ENCODE data around the gene RAB2B.

DNA sequence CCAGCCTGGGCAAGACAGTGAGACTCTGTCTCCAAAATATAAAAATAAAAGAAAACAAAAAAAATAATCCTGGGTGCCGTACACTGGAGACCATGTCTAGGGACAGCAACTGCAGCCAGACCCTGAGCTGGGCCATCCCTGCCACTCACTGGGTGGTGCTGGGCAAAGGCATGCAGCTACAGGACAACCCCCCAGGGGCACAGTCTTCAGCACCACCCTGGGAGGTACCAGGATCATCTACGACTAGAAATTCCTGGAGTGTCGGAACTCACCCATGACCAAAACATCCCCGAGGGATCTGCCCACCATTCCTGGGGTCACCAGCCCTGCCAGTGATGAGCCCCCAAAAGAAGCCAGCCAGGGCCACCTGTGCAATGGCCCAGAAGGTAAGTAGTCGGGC is 57.2 kb downstream of the RAB2B start:
- TF ChIP-seq, protein P1, sequence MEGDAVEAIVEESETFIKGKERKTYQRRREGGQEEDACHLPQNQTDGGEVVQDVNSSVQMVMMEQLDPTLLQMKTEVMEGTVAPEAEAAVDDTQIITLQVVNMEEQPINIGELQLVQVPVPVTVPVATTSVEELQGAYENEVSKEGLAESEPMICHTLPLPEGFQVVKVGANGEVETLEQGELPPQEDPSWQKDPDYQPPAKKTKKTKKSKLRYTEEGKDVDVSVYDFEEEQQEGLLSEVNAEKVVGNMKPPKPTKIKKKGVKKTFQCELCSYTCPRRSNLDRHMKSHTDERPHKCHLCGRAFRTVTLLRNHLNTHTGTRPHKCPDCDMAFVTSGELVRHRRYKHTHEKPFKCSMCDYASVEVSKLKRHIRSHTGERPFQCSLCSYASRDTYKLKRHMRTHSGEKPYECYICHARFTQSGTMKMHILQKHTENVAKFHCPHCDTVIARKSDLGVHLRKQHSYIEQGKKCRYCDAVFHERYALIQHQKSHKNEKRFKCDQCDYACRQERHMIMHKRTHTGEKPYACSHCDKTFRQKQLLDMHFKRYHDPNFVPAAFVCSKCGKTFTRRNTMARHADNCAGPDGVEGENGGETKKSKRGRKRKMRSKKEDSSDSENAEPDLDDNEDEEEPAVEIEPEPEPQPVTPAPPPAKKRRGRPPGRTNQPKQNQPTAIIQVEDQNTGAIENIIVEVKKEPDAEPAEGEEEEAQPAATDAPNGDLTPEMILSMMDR (IDR thresholded peaks at IDR 0.05; ENCODE audit: borderline replicate concordance, extremely low read depth, low read length, poor library complexity, severe bottlenecking) = no peak
- TF ChIP-seq EZH2 (IDR thresholded peaks at IDR 0.05; ENCODE audit: borderline replicate concordance, low read depth, low read length, severe bottlenecking) = no peak
